GM13977 (cell line): ENCODE data around the gene NRSN2.

ENCODE experiments used
- DNase-seq: peaks from one replicate; pipeline ENCODE4 v3.0.0; 2012; ENCODE audit warnings: low spot score
- in situ Hi-C: fragments of 300-500 bp; cut with MboI; formaldehyde crosslinking; loops from one replicate; pipeline ENCODE4 v1.12.0; 2022; ENCODE audit warnings: low sequenced_read_pairs, low pct_unique_long_range_greater_than_20kb, mixed read lengths, inconsistent platforms; ENCODE audit not compliant: unreplicated experiment
- TF ChIP-seq, protein P1 (sequence below): IDR thresholded peaks from 2 replicates; pipeline ENCODE4 v1.5.1; 2012; ENCODE audit warnings: mild to moderate bottlenecking, control low read depth; ENCODE audit not compliant: insufficient read depth; ENCODE audit errors: extremely low read depth, missing control alignments

NRSN2 gene

DNA sequence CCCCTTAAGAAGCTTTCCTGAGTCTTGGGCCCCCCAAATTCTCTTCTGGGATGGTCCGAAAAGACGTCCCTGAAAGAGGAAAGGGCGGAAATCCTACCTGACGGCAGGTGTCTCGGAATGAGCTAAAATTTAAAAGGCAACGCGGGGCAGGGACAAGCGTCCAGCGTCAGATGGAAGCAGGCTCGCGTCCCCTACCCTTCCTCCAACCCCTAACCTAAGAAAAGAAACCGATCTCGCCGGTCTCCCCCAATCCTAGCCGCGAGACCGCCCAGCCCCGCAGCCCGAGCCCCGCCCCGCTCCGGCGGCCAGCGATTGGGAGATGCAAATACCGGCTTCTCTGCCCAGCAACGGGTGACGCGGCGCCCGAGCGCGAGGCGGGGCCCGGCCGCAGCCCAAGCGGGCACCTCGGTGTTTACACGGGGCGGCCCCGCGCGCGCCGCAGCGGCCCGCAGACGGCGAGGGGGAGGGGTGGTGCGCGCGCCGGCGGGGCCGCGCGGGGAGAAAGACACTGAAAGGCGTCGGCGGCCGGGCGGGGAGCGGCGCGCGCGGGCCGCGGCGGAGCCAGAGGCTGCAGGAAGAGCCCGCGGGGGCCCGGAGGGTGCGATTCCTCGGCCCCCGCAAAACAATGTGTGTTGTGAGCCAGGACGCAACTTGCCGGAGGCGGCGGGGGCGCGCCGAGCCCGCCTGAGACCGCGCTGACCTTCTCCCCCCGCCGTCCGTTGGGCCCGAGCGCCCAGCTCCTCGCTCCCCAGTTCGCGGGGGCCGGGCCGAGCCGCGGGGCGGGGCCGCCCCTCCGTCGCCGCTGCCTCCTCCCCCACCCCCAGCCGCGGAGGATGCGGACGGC lies 21.6 kb upstream of the NRSN2 start, which contains the start of gene SOX12:
Gene SOX12 (plus strand): TSS at position 508 of the 844 bp plus-strand sequence. CDS start 373 bp downstream, outside the sequence.
- peak; percentile 98 for DNase-seq
- in situ Hi-C loops = no loop called here
- TF ChIP-seq, protein P1, sequence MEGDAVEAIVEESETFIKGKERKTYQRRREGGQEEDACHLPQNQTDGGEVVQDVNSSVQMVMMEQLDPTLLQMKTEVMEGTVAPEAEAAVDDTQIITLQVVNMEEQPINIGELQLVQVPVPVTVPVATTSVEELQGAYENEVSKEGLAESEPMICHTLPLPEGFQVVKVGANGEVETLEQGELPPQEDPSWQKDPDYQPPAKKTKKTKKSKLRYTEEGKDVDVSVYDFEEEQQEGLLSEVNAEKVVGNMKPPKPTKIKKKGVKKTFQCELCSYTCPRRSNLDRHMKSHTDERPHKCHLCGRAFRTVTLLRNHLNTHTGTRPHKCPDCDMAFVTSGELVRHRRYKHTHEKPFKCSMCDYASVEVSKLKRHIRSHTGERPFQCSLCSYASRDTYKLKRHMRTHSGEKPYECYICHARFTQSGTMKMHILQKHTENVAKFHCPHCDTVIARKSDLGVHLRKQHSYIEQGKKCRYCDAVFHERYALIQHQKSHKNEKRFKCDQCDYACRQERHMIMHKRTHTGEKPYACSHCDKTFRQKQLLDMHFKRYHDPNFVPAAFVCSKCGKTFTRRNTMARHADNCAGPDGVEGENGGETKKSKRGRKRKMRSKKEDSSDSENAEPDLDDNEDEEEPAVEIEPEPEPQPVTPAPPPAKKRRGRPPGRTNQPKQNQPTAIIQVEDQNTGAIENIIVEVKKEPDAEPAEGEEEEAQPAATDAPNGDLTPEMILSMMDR = no peak

DNA sequence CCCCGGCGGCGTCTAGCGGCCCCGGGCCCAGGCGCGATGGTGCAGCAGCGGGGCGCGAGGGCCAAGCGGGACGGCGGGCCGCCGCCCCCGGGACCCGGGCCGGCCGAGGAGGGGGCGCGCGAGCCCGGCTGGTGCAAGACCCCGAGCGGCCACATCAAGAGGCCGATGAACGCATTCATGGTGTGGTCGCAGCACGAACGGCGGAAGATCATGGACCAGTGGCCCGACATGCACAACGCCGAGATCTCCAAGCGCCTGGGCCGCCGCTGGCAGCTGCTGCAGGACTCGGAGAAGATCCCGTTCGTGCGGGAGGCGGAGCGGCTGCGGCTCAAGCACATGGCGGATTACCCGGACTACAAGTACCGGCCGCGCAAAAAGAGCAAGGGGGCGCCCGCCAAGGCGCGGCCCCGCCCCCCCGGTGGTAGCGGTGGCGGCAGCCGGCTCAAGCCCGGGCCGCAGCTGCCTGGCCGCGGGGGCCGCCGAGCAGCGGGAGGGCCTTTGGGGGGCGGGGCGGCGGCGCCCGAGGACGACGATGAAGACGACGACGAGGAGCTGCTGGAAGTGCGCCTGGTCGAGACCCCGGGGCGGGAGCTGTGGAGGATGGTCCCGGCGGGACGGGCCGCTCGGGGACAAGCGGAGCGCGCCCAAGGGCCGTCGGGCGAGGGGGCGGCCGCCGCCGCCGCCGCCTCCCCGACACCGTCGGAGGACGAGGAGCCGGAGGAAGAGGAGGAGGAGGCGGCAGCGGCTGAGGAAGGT lies 20.8 kb upstream of the NRSN2 start:
- DNase-seq = peak; percentile 80
- TF ChIP-seq, protein P1 = no peak
- in situ Hi-C loops = no loop called here

DNA sequence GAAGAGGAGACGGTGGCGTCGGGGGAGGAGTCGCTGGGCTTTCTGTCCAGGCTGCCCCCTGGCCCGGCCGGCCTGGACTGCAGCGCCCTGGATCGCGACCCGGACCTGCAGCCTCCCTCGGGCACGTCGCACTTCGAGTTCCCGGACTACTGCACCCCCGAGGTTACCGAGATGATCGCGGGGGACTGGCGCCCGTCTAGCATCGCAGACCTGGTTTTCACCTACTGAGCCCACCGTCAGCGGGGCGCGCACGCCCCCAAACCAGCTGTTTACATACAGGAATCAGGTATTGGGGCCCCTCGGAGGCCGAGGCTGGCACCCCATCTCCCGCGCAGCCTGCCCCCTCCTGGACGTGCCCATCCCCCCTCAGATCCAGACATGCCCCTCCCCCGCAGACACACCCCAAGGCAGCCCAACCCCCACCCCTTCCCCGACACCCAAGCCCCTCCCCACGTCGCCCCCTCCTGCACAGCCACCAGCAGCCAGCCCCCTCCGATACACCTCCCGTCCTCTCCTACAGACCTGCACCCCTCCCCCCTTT lies 20.2 kb upstream of the NRSN2 start:
- no peak for DNase-seq
- TF ChIP-seq, protein P1 = no peak
- in situ Hi-C loops = no loop called here

DNA sequence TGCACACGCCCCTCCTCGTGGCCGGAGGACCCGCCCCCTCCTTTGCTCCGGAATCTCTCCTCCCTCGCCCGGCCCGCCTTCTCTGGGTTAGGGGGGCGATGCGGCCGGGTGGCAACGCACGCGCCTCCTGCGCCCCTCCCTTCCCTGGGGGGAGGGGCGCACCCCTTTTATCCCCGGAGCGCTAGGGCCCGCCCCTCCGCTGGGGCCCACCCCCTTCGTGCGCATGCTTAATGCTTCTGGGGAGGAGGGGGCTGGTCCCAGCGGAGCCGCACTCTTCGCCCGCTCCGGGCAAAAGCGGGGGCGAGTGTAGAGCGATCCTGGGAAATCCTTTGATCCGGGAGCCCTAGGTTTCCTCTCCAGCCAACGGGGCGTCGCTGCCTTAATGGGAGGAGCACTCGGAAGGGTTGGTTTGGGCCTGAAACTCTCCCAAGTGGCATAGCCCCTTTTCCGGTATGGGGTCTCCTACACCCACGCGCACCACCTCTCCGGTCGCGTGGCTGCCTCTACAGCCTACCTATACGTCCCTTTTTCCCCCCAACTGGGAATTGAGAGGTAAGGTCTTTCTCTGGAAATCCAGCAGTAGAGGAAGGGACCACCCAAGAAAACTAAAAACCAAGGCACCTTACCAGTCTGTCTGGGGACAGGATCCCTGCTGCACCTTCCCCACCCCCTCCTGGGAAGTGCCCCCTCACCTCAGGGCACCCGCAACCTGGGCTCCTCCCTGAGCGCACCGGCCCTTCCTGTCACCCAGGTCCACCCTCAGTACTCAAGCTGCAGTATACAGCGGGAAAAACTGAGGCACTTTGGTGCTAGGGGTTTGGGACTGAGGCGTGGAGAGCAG lies 19.5 kb upstream of the NRSN2 start:
- peak; percentile 92 for DNase-seq
- in situ Hi-C loops = no loop called here
- TF ChIP-seq, protein P1 = no peak

DNA sequence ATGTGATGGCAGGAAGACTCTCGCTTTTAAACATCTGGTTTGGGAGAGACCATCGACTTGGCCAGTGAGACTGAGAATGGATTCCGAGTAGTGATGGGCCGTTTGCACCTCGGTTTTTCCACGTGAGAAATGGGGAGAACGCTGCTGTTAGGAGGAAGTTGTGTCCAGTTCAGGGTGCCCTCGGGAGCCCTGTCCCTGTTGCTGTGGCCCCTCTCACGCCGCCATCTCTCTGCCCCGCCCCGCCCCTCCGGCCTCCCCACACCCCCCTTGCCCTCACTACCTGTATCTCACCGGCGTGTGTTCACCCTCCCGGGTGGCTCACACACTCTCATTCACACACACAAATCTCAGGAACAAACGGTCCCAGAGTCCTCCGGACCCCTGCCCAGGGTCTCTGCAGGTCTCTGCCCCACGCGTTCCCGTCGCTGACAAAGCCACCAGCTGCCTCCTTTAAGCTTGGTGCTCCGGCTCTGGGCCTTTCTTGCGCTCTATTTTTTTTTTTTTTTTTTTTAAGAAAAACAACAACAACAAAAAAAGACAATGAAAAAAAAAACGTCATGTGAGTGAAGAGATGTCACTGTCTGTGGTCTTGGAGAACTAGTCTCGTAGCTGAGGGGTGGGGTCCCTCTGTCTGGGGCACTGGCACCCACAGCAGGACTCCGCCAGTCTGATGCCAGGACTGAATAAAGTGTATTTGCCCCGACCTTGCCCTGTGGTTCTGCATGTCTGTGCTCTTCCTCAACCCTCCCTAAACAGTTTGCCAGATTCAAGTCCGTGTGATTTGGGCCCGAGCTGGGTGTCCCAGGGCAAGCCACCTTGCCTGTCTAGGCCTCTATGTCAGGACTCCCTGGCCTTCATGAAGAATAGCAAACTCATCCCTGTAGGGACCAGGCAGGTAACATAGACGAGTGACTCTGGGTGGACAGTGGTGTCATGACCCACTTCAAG lies 18.6 kb upstream of the NRSN2 start:
- DNase-seq = no peak
- TF ChIP-seq, protein P1 = no peak
- in situ Hi-C loops = no loop called here
